Posterior cingulate gyrus (tissue), 11 donors: ENCODE measurements around the gene SLC48A1.

Source experiments
- DNase-seq, 10 donors: peaks; one replicate each; pipeline versions ENCODE4 v3.0.0 to v3.0.0-alpha.2; 2020 to 2021; ENCODE audit warnings: mixed read lengths in 3 of 10
- intact Hi-C: fragments of 100-400 bp; cut with DNase I; formaldehyde crosslinking; loops from one replicate; pipeline ENCODE4 v1.15.1; 2023

Gene SLC48A1

GRCh38 chr12:47773062-47773857, at the start of gene SLC48A1:
TSS of gene SLC48A1 (plus strand) at chr12:47773238. CDS start at chr12:47773305, 67 bp downstream.
- peak; percentile 61 to 96 (median 74) for DNase-seq
- intact Hi-C loops = no loop called here

DNA sequence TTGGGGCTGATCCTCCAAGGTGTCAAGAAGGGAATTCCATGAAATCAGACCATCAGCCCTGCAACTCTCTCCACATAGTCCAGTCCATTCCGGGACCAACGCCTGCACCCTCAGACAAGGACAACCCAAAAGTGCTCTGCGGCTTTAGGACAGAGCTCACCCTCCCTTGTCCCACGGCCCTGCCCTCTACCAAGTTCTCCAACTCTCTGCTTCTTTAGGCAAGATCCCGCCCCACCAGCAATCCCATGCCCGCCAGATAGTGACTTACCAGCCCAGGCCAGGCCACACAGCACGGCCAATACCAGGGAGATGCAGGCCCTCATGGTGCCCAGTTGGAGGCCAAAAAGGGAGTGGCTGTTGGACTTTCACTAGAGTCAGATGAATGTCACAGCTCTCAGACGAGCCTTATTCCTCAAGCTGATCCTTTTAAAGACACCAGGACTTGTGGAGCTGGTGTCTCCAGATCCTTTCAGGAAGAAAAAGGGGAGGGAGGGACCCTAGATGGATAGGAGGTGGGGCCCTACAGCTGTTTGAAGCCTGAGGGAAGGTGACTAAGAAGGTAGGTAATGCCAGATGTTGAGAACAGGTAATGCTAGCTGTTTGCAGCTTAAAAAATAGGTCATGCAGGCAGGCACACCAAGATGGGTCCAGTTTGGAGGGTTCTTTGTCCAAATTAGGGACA, 47.8 kb upstream of the SLC48A1 start, which contains the start of gene ENDOU:
TSS of gene ENDOU (minus strand) at position 400 of the 682 bp plus-strand sequence. CDS start at position 323, 77 bp downstream.
- intact Hi-C loops = no loop called here

GRCh38 chr12:47725893-47726292, 47.1 kb upstream of the SLC48A1 start:
- DNase-seq = no peak
- intact Hi-C loops = no loop called here

More for the DNA sequence above, 47.8 kb upstream of the SLC48A1 start, which contains the start of gene ENDOU:
- DNase-seq = no peak

GRCh38 chr12:47729233-47729632, 43.8 kb upstream of the SLC48A1 start:
- intact Hi-C loops = no loop called here
- DNase-seq = no peak

DNA sequence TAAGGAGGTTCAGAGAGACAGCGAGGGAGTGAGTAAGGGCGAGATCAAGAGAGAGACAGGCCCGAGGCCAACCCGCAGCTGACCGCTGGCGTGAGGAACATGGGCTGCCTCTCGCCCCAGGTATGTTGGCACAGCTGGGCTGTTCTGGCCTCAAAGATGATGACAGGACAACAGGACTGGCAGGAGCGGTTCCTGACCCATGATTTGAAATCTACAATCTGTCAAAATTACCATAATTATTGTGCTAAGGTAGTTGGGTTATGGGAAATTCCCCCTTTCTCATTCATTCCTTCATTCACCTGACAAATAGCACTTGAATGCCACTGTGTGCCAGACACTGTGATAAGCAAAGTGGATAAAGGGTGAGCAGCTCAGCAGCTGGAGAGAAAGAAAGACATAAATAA, 42.7 kb upstream of the SLC48A1 start:
- DNase-seq = no peak
- intact Hi-C loops = no loop called here

DNA sequence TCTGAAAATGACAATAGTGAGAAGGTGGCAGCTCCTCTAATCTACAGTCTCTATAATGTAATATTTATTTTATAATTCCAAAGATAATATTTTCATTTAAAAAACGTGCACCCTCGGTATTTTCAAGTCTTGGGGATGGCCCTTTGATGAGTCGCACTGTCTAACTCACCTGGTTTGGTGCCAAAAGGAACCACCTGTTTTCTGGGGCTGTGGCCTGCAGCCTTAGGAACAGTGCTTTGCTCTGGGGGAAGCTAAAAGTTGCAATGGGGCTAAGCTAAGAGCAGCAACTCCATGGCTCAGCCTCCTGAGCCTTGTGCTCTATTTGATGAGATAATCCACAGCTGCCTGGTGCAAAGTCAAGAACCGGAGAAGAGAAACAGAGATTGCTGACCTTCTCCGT, 41.3 kb upstream of the SLC48A1 start:
- intact Hi-C loops = no loop called here
- no peak for DNase-seq

- intact Hi-C loops = no loop called here
- DNase-seq = no peak
Measured at GRCh38 chr12:47732504-47732903, 40.5 kb upstream of the SLC48A1 start.

DNA sequence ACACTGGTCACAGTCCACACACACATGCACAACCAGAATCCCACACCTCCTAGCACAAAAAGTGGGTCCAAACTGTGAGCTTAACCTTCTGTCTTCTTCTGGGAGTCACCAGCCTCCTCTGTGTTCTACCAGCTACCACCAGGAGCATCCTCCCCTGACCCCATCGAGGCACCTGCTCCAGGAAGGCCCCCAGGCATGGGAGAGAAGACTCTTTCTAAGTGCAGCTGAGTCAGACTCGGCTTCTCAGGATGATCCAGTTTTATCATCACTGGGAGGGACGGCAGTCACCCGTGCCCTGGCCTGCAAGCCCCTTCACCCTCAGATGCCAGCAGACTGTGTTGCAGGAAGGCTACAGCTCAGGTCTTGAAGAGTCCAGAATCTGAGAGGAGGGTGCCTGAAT, 39.9 kb upstream of the SLC48A1 start:
- intact Hi-C loops = no loop called here
- peak in 2 of 10 donors; percentile 49 to 55 for DNase-seq

GRCh38 chr12:47734725-47735480, 38.1 kb upstream of the SLC48A1 start:
- intact Hi-C loops = no loop called here
- peak in 6 of 10 donors; percentile 33 to 94 (median 56) for DNase-seq

- intact Hi-C loops = no loop called here
- peak in 2 of 10 donors; percentile 54 to 77 for DNase-seq
Measured at GRCh38 chr12:47735649-47736048, 37.4 kb upstream of the SLC48A1 start.

DNA sequence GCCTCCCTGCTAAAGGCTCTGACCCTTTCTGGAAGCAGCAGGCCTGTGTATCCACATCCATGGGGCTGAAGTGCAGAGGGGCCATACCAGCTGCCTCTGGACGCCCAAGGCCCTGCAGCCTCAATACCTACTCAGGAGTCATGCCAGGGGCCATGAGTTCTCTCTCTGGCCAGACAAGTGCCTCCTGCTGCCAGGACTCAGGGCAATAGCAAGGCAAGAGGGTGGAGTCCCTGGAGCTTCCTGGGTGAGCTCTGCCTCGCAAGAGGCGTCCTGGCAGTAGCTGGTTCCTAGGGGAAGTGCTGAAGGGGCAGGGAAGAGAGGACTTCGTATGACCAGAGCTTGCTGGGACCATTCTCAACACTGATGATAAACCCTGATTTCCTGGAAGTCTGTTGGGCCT, 36.8 kb upstream of the SLC48A1 start:
- intact Hi-C loops = no loop called here
- peak in 2 of 10 donors; percentile 25 to 64 for DNase-seq

- intact Hi-C loops = no loop called here
- peak; percentile 69 to 96 (median 83) for DNase-seq
Measured at GRCh38 chr12:47736877-47737676, 36.0 kb upstream of the SLC48A1 start.

GRCh38 chr12:47737936-47738594, 35.0 kb upstream of the SLC48A1 start:
- DNase-seq = peak in 2 of 10 donors; percentile 41 to 73
- intact Hi-C loops = no loop called here

DNA sequence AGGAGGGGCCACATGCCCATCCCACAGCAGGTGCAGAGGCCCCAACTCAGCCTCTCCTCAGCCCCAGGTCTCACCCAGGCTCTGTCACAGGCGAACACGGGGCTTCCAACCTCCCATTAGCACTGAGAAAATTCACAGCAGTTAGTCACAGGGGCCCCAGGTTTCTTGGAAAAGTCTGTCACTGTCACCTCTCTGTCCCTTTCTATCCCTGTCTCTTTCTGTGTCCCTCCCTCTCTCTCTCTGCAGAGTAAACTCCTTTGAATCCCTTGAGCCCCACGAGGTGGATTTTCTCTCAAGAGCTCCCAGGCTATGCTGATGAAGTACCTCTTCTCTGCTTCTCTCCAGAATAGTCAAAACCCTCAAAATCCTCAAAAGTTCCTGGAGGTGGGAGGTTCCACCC, 33.7 kb upstream of the SLC48A1 start:
- intact Hi-C loops = no loop called here
- DNase-seq = no peak

GRCh38 chr12:47739979-47740378, 33.1 kb upstream of the SLC48A1 start:
- intact Hi-C loops = no loop called here

GRCh38 chr12:47740606-47741339, 32.3 kb upstream of the SLC48A1 start:
- peak in 1 of 10 donors; percentile 90 for DNase-seq
- intact Hi-C loops = no loop called here

More at GRCh38 chr12:47739979-47740378, 33.1 kb upstream of the SLC48A1 start:
- DNase-seq = no peak

DNA sequence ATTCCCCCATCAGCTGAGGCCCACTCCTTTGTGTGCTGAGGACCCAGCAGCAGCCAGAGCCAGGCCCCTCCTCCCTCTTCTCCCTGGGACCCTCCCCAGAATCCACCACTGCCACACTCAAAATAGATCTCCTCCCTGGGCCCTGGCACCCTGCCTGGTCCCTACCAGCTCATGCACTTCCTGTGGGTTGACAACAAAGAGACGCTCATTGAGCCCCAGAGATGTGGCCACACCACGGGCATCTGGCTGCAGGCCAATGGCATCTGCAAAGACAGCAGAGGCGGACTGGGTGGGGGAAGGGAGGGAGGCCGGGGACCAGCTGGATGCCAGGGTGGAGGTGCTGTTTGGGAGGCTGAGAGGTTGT, 31.7 kb upstream of the SLC48A1 start:
- intact Hi-C loops = no loop called here

DNA sequence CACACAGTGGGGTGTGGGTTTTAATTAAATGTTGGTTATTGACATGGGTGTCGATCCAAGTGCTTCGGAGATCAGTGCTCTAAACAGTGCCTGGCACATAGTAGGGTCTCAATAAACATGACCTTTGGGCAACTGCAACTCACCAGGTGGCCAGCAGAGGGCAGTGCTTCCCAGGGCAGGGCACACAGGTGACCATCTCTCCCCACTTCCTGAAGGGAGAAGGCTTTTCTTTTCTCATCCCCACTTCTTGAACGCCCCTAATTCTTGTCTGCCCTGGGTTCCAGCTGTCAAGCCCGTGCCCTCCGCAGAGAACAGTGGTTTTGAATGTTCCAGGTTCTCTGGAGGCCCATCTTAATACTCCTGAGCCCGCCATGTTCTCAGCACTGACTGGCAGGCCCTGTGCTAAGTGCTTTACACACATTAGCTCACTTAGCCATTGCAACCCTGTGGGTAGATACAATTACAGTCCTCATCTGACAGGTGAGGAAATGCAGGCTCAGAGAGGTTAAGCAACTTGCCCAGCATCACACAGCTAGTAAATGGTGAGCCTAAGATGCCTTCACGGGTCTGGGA, 30.7 kb upstream of the SLC48A1 start:
- peak in 4 of 10 donors; percentile 45 to 92 (median 57) for DNase-seq
- intact Hi-C loops = loop anchor here (2.0 kb wide), 1 partner anchor 36 kb away; no protein-coding TSS in a partner anchor

More for the DNA sequence above, 31.7 kb upstream of the SLC48A1 start:
- DNase-seq = peak; percentile 87 to 99 (median 96)
